Hematopoietic multipotent progenitor cell treated with erythropoietin and hydrocortisone succinate and interleukin-3 and kit ligand, for 6 days (in vitro differentiated cells): Measurements from ENCODE around the gene EDEM1.
"Not testable (repeated sequence)": the region's sequence is repeated elsewhere in the genome, so short reads cannot be mapped to it uniquely, and the experiment has no call there.

Source experiments
- DNase-seq: peaks from one replicate; pipeline ENCODE4 v3.0.0-alpha.2; 2015

The EDEM1 gene

DNA sequence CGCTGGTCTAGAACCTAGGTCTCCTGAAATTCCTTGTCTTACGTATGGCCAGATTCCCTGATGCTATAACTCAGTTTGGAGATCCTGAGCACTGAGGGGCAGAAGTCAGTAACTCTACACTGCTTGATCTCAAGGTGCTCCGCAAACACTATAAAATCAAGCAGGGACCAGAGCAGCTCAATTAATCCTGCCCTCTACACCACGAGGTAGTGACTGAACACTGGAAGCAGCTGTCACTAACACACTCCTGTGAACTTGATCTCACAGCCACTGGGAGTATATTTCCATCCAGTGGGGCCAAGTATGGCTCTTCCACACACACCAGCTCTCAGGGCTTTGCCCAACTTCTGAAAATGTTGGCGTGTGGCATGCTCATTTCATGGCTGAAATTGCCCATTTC is 51.0 kb downstream of the EDEM1 start:
- no peak for DNase-seq

DNA sequence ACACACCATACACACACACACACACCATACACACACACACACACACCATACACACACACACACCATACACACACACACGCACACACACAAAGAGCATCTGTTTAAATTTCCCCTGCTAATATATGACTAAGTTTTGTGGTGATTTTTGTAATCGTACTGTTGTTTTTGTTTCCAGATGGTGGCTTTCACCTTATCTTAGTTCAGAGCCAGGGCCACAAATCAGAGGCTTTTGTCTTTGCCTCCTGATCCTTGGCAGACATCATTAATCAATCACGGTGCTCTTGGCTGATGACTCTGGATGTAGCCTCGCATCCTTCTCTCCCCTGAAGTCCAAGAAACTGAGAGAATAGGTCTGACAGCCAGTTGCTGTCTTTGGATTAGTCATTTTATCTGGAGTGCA is 52.1 kb downstream of the EDEM1 start:
- DNase-seq = peak; percentile 27

DNA sequence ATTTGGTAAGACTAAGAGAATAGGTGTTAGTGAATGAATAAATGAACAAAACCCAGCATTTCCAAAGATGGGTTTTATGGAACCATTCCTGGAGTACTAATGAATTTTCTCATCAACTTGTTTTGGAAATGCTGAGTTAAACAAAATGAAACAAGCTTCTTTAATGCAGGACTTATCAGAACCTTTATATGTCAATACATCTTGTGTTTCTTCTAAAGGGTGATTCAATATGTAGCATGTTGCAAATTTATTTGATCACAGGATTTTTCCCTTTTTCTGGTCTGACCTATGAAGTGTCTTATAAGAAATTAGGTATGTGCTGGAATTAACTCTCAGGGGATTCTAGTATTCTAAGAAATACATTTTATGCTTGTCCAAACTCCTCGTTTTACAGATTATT is 53.2 kb downstream of the EDEM1 start:
- DNase-seq = no peak

DNA sequence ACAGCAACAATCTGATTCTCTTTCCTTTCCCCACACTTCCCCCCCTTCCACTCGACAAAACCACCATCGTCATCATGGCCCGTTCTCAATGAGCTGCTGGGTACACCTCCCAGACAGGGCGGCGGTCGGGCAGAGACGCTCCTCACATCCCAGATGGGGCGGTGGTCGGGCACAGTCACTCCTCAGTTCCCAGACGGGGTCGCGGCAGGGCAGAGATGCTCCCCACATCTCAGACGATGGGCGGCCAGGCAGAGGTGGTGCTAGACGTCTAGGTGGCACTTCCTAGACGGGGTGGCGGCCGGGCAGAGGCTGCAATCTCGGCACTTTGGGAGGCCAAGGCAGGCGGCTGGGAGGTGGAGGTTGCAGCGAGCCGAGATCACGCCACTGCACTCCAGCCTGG is 55.3 kb downstream of the EDEM1 start:
- DNase-seq = not testable (repeated sequence)

DNA sequence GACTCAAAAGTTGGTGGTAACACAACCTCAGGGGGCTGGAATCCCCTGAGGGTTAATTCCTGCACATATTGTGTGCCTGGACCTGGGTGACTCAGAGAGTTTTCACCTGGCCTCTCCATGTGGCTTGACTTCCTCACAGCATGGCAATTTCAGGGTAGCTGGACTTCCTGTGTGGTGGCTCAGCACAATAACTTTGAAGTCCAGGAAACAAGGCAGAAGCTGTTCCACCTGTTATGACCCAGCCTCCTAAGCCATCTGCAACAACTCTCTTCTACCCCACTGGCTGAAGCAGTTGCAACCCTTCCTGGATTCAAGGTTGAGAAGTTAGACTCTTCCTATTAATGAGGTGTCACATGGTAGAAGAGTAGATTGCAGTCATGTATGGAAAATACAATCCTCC is 58.4 kb downstream of the EDEM1 start:
- no peak for DNase-seq

DNA sequence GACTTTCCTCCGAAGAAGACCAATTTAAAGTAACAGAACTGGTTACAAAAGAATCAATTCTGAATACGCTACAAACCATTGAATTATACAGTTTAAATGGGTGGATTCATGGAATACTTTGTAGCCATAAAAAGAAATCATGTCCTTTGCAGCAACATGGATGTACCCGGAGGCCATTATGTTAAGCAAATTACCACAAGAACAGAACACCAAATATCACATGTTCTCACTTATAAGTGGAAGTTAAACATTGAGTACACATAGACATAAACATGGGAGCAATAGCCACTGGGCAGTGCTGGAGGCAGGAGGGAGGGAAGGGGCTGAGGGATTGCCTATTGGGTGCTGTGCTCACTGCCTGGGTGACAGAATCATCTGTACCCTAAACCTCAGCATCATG is 61.3 kb downstream of the EDEM1 start:
- DNase-seq = no peak

DNA sequence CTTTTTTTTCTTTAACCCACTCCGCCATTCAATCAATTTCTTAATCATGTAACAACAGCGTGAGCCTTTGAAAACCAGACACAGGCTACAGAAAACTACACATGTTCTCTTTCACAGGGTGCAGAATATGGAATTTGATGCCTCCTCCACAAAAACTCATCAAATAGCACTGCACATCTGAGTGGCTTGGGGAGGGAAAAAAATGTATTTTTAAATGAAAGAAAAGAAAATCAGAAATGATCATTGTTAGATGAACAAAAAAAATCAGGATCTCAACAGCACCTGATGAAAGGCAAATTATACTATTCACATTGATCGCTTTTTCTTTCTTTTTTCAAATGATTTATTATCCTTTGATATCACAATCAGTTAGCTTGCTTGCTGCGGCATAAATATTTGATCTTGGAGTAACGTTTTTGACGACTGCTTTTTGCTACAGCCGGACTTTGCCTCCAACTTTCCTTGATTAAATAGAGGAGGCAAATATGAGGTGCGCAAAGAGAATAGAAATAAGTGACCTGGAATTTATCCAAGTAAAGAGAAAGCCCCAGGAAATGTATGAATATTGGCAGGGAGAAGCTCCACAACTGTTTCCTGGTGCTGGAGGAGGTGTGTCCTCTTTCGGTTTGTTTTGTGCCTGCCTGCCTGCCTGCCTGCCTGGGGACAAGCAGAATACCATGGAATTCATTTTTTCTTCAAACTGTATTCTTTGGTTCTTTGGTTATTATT is 63.1 kb downstream of the EDEM1 start:
- no peak for DNase-seq

DNA sequence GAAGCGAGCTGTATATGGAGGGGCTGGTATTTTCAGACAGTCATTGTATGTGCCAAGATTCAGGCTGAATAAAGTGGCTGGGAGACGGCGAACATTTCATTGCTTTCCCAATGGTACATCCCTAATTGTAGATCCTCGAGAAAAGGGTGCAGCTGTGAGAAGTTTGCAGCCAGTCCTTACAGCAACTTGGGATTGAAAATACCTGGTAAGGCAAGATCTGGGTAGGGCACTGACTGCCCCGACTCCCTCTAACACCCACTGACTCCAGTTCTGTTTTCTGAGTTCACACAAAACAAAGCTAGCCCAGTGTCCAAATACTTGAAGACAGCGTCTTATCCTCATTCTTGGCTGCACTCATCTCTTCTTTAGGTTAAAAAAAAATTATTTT is 63.7 kb downstream of the EDEM1 start:
- DNase-seq = no peak

DNA sequence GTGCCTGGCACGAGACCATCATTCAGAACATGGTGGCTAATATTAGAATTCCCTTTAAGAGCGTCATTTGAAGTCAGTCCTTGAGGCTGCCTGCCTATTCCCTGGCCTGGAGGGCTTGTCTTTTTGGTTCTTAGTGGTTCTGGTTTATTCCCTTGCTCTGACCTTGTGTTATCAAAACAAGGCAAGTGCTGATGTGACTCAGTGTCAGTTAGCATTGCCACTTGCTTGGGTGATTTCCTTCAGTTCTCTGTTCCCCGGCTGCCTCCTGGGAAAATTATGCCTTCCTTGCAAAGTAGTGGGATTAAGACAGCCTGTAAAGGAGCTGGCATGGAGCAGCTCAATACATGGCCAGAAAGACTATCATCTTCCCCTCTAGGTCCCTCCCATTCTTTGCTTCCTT is 64.6 kb downstream of the EDEM1 start:
- DNase-seq = no peak

DNA sequence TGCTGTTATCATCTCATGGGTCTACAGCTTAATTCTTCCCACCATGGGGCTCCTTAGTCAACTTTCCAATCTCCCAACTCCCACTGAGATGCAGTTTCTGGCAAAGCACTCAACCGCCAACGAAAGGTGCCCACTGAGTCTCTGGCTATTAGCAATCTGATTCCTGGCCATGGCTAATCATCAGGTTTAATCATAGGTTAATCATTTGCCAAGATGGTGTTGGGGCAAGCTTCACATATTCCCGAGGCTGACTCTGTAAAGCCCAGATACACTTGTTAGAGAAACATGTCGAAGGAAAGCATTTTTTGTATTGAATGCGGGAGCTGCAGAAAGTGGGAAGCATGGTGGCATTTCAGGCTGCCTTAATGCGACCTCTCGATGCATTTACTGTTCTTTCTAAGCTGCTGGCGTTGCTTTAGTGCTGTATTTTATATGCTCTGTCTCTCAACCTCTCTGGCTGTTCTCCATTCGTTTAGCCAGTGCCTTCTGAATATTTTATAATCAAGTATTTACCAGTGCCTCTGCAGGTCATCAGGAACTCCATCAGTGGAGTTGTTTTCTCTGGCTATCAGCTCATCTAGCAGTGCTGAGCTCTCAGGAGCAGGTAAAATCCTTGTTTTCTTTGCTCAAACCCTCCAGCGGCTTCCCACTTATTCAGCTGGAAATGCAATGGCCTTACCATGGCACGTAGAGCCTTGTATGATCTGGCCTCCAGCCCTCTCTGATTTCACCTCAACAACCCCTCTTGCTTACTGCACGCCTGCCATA is 67.0 kb downstream of the EDEM1 start:
- no peak for DNase-seq

DNA sequence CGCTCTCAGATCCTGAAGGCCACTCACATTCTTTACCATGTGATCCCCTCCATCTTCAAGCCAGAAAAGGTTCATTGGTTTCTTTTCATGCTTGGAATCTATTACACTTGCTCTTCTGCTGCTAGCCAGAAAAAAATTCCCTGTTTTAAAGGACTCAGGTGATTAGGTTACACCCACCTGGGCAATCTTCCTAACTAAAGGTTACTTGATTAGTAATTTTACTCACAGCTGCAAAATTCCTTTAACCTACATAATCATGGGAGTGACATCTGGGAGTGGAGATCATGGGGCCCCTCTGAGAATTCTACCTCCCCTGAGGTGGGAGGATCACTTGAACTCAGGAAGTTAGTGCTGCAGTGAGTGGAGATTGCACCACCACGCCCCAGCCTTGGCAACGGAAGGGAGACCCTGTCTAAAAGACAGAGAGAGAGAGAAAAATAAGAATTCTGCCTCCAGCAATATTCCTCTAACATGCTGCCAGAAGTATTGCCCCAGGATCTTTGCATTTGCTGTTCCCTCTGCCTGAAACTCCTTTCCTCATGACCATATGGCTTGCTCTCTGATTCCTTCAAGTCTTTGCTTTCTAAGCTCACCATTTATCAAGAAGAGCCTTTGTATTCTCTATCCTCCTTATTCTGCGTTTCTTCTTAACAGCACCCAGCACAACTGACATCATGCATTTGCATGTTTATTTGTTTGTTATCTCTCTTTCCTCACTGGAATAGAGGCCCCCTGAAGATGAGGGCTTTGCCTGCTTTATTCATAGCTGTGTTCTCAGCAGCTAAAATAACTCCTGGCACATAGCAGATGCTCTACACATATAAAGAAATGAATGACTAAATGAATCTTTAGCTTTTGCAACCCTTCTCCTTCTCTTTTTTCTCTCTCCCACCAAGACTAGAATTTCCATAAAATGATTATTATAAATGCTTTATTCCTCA is 68.2 kb downstream of the EDEM1 start:
- DNase-seq = no peak

DNA sequence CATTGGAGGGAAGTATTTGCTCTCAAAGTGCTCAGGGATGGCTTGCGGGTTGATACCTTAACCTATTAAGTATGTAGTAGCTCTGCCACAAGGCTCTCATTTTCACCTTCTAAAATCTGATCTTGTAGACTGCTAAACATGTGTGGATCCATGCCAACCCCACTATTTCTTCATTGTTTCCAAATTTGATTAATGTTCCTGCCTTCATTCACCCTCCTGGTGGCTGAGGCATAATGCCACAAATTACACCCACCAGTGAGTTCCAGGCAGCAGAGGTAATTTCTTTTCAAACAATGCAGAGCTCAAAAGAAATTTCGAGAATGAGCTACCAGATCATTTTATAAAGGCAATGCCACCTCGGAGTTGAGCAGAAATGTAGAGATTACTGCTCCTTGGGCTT is 71.0 kb downstream of the EDEM1 start:
- no peak for DNase-seq

DNA sequence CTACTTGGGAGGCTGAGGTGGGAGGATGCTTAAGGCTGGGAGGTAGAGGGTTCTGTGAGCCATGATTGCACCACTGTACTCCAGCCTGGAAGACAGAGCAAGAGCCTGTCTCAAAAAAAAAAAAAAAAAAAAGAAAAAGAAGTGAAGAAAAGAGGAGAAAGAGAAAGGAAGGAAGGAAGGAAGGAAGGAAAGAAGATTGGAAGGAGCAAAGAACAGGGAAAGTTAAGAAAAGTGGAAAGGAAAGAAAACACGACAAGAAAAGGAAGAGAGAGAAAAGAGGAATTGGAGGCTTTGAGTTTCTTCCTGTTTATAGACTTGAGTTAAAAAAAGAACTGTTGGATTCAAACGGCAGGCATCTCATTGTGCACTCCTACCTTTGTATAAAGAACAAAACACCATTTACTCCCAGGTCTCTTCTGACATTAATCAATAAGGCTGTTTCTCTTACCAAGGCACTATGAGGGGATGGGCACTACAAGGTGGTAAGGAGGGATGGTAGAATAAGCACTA is 73.5 kb downstream of the EDEM1 start:
- peak; percentile 27 for DNase-seq

DNA sequence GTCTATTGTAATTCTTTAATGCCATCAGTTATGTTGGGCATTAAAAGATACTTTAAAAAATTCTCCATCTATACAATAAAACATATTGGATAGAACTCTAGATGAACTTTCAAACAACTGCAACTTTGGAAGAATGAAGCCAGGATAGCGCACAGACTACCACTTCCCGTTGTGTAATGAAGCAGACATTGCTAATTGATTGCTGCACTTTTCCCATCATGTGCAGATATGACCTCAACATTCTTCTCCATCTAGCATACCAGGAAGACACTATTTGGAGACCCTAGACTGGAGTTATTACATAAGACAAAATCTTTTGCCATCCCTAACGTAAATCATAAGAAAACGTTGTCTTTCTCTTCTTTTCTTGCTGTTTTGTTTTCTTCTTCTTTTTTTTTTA is 75.0 kb downstream of the EDEM1 start:
- DNase-seq = no peak

DNA sequence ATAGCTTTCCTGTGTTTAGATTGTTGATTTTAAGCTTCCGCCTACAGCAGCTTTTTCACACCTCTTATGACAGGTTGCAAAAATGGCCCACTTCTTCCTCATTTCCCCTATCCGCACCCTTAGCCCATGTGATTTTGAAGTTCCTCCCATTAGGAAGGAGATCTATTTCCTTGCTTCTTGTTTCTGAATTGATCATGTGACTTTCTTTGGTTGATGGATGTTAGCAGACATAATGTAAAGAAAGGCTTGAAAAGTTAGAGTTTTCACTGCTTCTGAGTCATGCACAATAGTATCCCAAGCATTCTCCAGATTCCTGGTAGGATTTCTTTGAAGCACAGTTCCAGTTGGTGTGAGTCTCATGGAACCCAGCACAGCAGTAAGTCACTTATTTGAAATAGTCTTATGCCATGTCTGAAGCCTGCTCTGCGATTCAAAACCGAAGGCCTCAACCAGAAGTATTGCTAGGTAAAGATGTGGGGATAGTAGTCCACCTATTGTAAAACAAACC is 76.6 kb downstream of the EDEM1 start:
- DNase-seq = no peak

DNA sequence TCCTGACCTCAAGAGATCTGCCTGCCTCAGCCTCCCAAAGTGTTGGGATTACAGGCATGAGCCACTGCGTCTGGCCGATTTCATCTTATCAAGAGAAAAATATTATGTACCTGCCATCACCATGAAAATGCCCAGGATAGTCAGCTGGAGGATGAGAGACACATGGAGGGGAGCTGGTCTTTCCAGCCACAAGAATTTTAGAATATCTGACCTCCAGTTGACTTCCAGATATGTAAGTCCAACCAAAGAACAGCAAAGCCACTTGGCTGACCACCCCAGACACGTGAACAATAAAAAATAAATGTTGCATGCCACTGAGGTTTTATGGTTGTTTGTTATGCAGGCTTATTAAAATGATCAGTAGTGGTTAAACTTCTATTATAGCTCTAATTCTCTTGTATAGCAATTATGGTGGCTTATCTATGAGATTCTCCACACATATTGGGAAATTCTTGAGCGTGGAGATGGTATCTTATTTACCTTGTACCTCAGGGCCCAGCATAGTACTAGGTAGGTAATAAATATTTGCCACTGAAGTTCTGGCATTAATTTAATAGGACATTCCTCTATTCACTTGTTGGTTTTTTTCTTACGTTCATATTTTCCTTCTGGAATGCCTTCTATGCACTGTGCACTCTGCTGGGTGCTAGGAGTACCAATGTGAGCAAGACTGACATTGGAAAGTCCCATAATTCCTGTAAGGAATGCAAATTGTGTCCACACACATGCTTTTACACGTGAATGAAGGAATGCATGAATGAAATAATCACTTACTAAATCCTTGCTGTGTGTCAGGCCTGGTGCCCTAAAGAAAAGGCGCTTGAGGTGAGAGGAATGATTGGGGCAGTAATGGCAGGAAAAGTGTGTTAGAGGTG is 77.6 kb downstream of the EDEM1 start:
- DNase-seq = no peak

DNA sequence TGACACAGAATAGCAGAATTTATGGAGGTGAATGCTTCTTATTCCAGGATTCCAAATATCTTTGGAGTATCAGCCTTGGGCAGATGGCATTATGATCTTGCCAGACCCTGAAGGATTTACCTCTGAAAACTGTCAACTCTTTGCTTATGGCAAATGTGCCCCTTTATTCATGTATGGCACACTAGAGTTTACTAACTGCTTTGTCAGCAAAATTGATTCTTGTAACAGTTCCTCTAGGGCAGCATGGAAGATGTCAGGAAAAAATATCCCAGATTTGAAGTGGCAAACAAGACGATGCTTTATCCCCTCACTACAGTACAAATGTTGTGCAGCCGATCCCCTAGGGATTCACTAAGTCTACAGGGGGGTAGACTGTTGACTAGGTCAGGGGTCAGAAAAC is 79.7 kb downstream of the EDEM1 start:
- no peak for DNase-seq

DNA sequence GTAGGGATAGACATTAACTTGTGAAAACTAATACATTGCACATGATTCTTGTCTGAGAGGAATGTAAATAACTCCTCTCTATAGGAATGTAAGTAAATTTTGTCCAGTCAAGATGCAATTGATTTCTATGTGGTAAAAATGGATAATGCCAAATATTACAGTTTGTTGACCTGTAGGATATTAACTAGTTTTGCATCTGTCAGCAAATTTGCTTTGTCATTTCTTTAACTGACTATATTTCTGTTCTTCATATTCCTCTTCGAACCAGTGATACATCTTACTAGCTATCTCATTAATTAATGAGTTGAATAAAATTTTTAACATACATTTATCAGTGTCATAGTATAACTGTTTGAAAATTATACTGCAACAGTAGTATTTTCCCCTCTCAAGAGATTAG is 80.4 kb downstream of the EDEM1 start:
- DNase-seq = no peak
